ENCODE data around the gene BEND3. TPM values are rescaled to one million over a fixed set of nuclear protein-coding genes. Genes with fewer than 3 reads are reported as not detected.
"Not testable (repeated sequence)": the region's sequence is repeated elsewhere in the genome, so short reads cannot be mapped to it uniquely, and the experiment has no call there.

The BEND3 gene
- polyA plus RNA-seq, 3 donors = 9.9 to 11.8 (median 11.1) TPM

- no peak for DNase-seq
Measured at GRCh38 chr6:107098436-107099307, 16.6 kb downstream of the BEND3 start.

- not testable (repeated sequence) for DNase-seq
Measured at GRCh38 chr6:107084459-107084858, 30.9 kb downstream of the BEND3 start.

- DNase-seq = no peak
Measured at GRCh38 chr6:107083921-107084320, 31.4 kb downstream of the BEND3 start.

GRCh38 chr6:107083047-107083768 lies 32.1 kb downstream of the BEND3 start:
- no peak for DNase-seq

- no peak for DNase-seq
Measured at GRCh38 chr6:107082045-107082444, 33.3 kb downstream of the BEND3 start.

GRCh38 chr6:107080036-107080435 lies 35.3 kb downstream of the BEND3 start:
- no peak for DNase-seq

- DNase-seq = no peak
Measured at GRCh38 chr6:107079429-107079828, 35.9 kb downstream of the BEND3 start.

- DNase-seq = no peak
Measured at GRCh38 chr6:107077710-107078109, 37.6 kb downstream of the BEND3 start.

GRCh38 chr6:107075951-107076381 lies 39.3 kb downstream of the BEND3 start:
- peak; percentile 43 for DNase-seq

GRCh38 chr6:107070686-107071085 lies 44.6 kb downstream of the BEND3 start:
- DNase-seq = no peak

GRCh38 chr6:107069631-107070548 lies 45.4 kb downstream of the BEND3 start:
- no peak for DNase-seq

- DNase-seq = no peak
Measured at GRCh38 chr6:107068691-107069630, 46.4 kb downstream of the BEND3 start.

GRCh38 chr6:107066697-107067659 lies 48.3 kb downstream of the BEND3 start:
- DNase-seq = no peak

- peak; percentile 31 for DNase-seq
Measured at GRCh38 chr6:107064579-107065065, 50.7 kb downstream of the BEND3 start.

GRCh38 chr6:107062691-107063090 lies 52.6 kb downstream of the BEND3 start:
- DNase-seq = no peak

- no peak for DNase-seq
Measured at GRCh38 chr6:107061125-107062020, 53.9 kb downstream of the BEND3 start.

GRCh38 chr6:107060704-107061103 lies 54.6 kb downstream of the BEND3 start:
- DNase-seq = no peak

GRCh38 chr6:107059606-107060005 lies 55.7 kb downstream of the BEND3 start:
- no peak for DNase-seq
